Measurements from ENCODE around the gene SLC16A13.
"Not testable (repeated sequence)": the region's sequence is repeated elsewhere in the genome, so short reads cannot be mapped to it uniquely, and the experiment has no call there.

SLC16A13 gene

GRCh38 chr17:7035591-7036368 lies at the start of gene SLC16A13:
Gene SLC16A13 (plus strand): TSS chr17:7036015. CDS start chr17:7036383, 368 bp downstream.
- peak; percentile 94 to 98 for DNase-seq (ENCODE audit: low read depth in 2 of 2, low spot score in 1 of 2)

GRCh38 chr17:6986676-6987075 lies 49.1 kb upstream of the SLC16A13 start:
- DNase-seq (ENCODE audit: low read depth in 2 of 2, low spot score in 1 of 2): no peak

- DNase-seq (ENCODE audit: low read depth in 2 of 2, low spot score in 1 of 2): no peak
Measured at GRCh38 chr17:6989779-6990178, 46.0 kb upstream of the SLC16A13 start.

- not testable (repeated sequence) for DNase-seq (ENCODE audit: low read depth in 2 of 2, low spot score in 1 of 2)
Measured at GRCh38 chr17:6993613-6994056, 42.2 kb upstream of the SLC16A13 start.

GRCh38 chr17:6994118-6994598 lies 41.7 kb upstream of the SLC16A13 start:
- DNase-seq (ENCODE audit: low read depth in 2 of 2, low spot score in 1 of 2): no peak

GRCh38 chr17:6994666-6995256 lies 41.1 kb upstream of the SLC16A13 start:
- DNase-seq (ENCODE audit: low read depth in 2 of 2, low spot score in 1 of 2): no peak

GRCh38 chr17:6995500-6996255 lies 40.1 kb upstream of the SLC16A13 start, which contains the start of gene ALOX12:
Gene ALOX12 (plus strand): TSS chr17:6996049. CDS start chr17:6996118, 69 bp downstream.
- DNase-seq (ENCODE audit: low read depth in 2 of 2, low spot score in 1 of 2): no peak

GRCh38 chr17:6996256-6997011 lies 39.4 kb upstream of the SLC16A13 start:
- DNase-seq (ENCODE audit: low read depth in 2 of 2, low spot score in 1 of 2): no peak

GRCh38 chr17:6997171-6997570 lies 38.6 kb upstream of the SLC16A13 start:
- DNase-seq (ENCODE audit: low read depth in 2 of 2, low spot score in 1 of 2): no peak

- DNase-seq (ENCODE audit: low read depth in 2 of 2, low spot score in 1 of 2): no peak
Measured at GRCh38 chr17:6998855-6999508, 36.8 kb upstream of the SLC16A13 start.

GRCh38 chr17:7001318-7001961 lies 34.4 kb upstream of the SLC16A13 start:
- DNase-seq (ENCODE audit: low read depth in 2 of 2, low spot score in 1 of 2): no peak

- DNase-seq (ENCODE audit: low read depth in 2 of 2, low spot score in 1 of 2): no peak
Measured at GRCh38 chr17:7002288-7003047, 33.3 kb upstream of the SLC16A13 start.

- no peak for DNase-seq (ENCODE audit: low read depth in 2 of 2, low spot score in 1 of 2)
Measured at GRCh38 chr17:7003745-7004144, 32.1 kb upstream of the SLC16A13 start.

GRCh38 chr17:7004398-7005253 lies 31.2 kb upstream of the SLC16A13 start:
- no peak for DNase-seq (ENCODE audit: low read depth in 2 of 2, low spot score in 1 of 2)

GRCh38 chr17:7005716-7006115 lies 30.1 kb upstream of the SLC16A13 start:
- no peak for DNase-seq (ENCODE audit: low read depth in 2 of 2, low spot score in 1 of 2)

- DNase-seq (ENCODE audit: low read depth in 2 of 2, low spot score in 1 of 2): no peak
Measured at GRCh38 chr17:7007143-7007542, 28.7 kb upstream of the SLC16A13 start.

- no peak for DNase-seq (ENCODE audit: low read depth in 2 of 2, low spot score in 1 of 2)
Measured at GRCh38 chr17:7010523-7010922, 25.3 kb upstream of the SLC16A13 start.

GRCh38 chr17:7011415-7011814 lies 24.4 kb upstream of the SLC16A13 start:
- DNase-seq (ENCODE audit: low read depth in 2 of 2, low spot score in 1 of 2): no peak
